ENCODE data around the gene STPG3. TPM values are rescaled to one million over a fixed set of nuclear protein-coding genes. Genes with fewer than 3 reads are reported as not detected.
A peak's percentile ranks its signal among the peaks of the same experiment; 100 is the strongest.

Gene STPG3
- total and polyA plus RNA-seq, 2 of the 13 experiments (the other 11 are each of a cell fraction or from before 2014, with no cell fraction given), result not detected

DNA sequence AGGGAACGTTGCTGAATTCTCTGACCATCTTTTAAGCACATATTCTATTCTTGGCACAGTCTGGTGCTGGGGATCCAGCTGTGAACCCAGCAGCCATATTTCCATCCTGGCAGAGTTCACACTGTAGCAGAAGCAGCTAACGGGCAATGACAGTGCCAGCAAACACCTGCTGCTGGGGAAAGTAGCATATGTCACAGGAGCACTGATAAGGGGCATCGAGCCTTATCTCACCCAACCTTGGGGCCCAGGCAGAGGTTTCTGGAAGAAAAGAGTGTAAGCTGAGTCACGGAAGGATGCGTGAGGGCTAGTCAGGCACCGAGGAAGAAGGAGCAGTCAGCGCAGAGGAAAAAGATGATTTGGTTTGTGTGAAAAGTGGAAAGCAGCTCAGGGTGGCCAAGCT, 44.5 kb upstream of the STPG3 start:
- no peaks in the 10 kb centered on the region for H3K9me3 ChIP-seq (ENCODE audit: low read length)

More for the DNA sequence above, 44.5 kb upstream of the STPG3 start:
- Histone ChIP-seq H3K27me3 (ENCODE audit: control insufficient read depth in 1 of 2, insufficient read depth in 2 of 2, low read length in 2 of 2) (no peaks in the 10 kb centered on the region; a peak in 1 of 5 replicates), H3K4me2 (ENCODE audit: low read depth, low read length) (peak overlapping the region; percentile 95), H3K27ac (ENCODE audit: extremely low read length, insufficient read depth, low read length) (no peak overlapping the region), H3K4me3 (replicated peaks in 1 of 3; ENCODE audit: insufficient read depth in 1 of 3, low read depth in 2 of 3, low read length in 3 of 3) (peak overlapping the region; percentile 90 to 93 (median 92); a peak in 5 of 6 replicates), H3K4me1 (ENCODE audit: insufficient read depth, low read length) (peaks cover 44% of the 10 kb centered on the region), H2AFZ (ENCODE audit: low read length) (no peak overlapping the region), H3K36me3 (replicated peaks in 1 of 2; ENCODE audit: control insufficient read depth in 1 of 2, insufficient read depth in 2 of 2, low read length in 2 of 2) (no peaks in the 10 kb centered on the region; a peak in 1 of 5 replicates), H3K79me2 (ENCODE audit: insufficient read depth, low read length) (peaks cover 36% of the 10 kb centered on the region), H4K20me1 (ENCODE audit: insufficient read depth, low read length) (0 out of 2 replicates have a peak, but pooled peaks cover 4% of the 10 kb centered on the region), H3K9ac (ENCODE audit: insufficient read depth, low read depth, low read length) (peak overlapping the region; percentile 88)
- intact Hi-C loops (cut with micrococcal nuclease; ENCODE audit: unreplicated experiment), result no loop called here
- ChIA-PET POLR2A (interaction anchor here (1.8 to 8.8 kb wide), 2 partner anchors 15 to 17 kb away, joined by 5 to 225 read pairs; partner anchors contain the start of genes CYSRT1, RNF208 and RNF224), CTCF (ENCODE audit: low intra/inter-chr PET ratio, low total read pairs) (no interaction called here)
- 75% methylated on average over 7 of the region's 7 CpGs for WGBS (ENCODE audit: low lambda C conversion rate)
- no peak for ATAC-seq
- in situ Hi-C loops (cut with HindIII; ENCODE audit: extremely low pct_ligation_motif_present, low pct_unique_long_range_greater_than_20kb), result no loop called here
- no peak for TF ChIP-seq CREM (IDR thresholded peaks at IDR 0.05)
- TF ChIP-seq CREM (CRISPR knock-in tag; IDR thresholded peaks at IDR 0.05), result no peak
- TF ChIP-seq, protein P1, sequence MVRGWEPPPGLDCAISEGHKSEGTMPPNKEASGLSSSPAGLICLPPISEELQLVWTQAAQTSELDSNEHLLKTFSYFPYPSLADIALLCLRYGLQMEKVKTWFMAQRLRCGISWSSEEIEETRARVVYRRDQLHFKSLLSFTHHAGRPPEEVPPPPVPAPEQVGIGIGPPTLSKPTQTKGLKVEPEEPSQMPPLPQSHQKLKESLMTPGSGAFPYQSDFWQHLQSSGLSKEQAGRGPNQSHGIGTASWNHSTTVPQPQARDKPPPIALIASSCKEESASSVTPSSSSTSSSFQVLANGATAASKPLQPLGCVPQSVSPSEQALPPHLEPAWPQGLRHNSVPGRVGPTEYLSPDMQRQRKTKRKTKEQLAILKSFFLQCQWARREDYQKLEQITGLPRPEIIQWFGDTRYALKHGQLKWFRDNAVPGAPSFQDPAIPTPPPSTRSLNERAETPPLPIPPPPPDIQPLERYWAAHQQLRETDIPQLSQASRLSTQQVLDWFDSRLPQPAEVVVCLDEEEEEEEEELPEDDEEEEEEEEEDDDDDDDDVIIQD (CRISPR knock-in tag; IDR thresholded peaks at IDR 0.05; ENCODE audit: low read depth), result no peak
- no peak for TF ChIP-seq CEBPG (CRISPR knock-in tag; IDR thresholded peaks at IDR 0.05)
- TF ChIP-seq PRPF4 (IDR thresholded peaks at IDR 0.05; ENCODE audit: low read depth, low read length, poor library complexity, severe bottlenecking), result no peak
- TF ChIP-seq SIX4 (CRISPR knock-in tag; IDR thresholded peaks at IDR 0.05), result no peak
- no peak for TF ChIP-seq ZNF572 (CRISPR knock-in tag; IDR thresholded peaks at IDR 0.05)
- no peak for TF ChIP-seq KDM5B (CRISPR knock-in tag; IDR thresholded peaks at IDR 0.05; ENCODE audit: borderline replicate concordance)
- TF ChIP-seq HNRNPLL (IDR thresholded peaks at IDR 0.05; ENCODE audit: low read depth, low read length, poor library complexity, severe bottlenecking), result no peak
- no peak for TF ChIP-seq ZSCAN30 (CRISPR knock-in tag; IDR thresholded peaks at IDR 0.05)
- TF ChIP-seq ZNF773 (CRISPR knock-in tag; IDR thresholded peaks at IDR 0.05; ENCODE audit: borderline replicate concordance), result no peak
- no peak for TF ChIP-seq THAP7 (CRISPR knock-in tag; IDR thresholded peaks at IDR 0.05)
- no peak for TF ChIP-seq ZNF609 (CRISPR knock-in tag; IDR thresholded peaks at IDR 0.05; ENCODE audit: borderline replicate concordance)
- TF ChIP-seq ZNF660 (CRISPR knock-in tag; IDR thresholded peaks at IDR 0.05; ENCODE audit: borderline replicate concordance, low read depth), result no peak
- TF ChIP-seq HMG20B (CRISPR knock-in tag; conservative IDR thresholded peaks at IDR 0.05), result no peak
- TF ChIP-seq ZNF790 (CRISPR knock-in tag; IDR thresholded peaks at IDR 0.05; ENCODE audit: borderline replicate concordance), result no peak
- no peak for TF ChIP-seq RBAK (CRISPR knock-in tag; IDR thresholded peaks at IDR 0.05)
- FAIRE-seq, result no peak
- no TSS peak for BruUV-seq (replicated peaks)
- no peak for DNase-seq (ENCODE audit: low spot score)

Measured in HepG2 (cell line).